Liver (tissue), 9 donors: ENCODE data around the gene MUC6. TPM values are rescaled to one million over a fixed set of nuclear protein-coding genes. Genes with fewer than 3 reads are reported as not detected.

Experiments
- DNase-seq: peaks from one replicate; pipeline ENCODE4 v3.0.0-alpha.2; 2017; ENCODE audit warnings: low spot score
- H3K27ac ChIP-seq, 2 donors: one replicate each; pipeline ENCODE4 v1.7.0; 2013; ENCODE audit warnings: inconsistent platforms in 2 of 2, low read length in 2 of 2, control low read depth in 1 of 2, low read depth in 1 of 2, mild to moderate bottlenecking in 1 of 2
- H3K27me3 ChIP-seq, 4 donors: one replicate each; pipeline versions ENCODE4 v1.6.1 to v1.7.0; 2013; ENCODE audit warnings: low read length in 3 of 4, inconsistent platforms in 1 of 4, mild to moderate bottlenecking in 1 of 4, moderate library complexity in 1 of 4; ENCODE audit not compliant: control insufficient read depth in 4 of 4, insufficient read depth in 4 of 4
- H3K36me3 ChIP-seq, 4 donors: one replicate each; pipeline versions ENCODE4 v1.6.1 to v1.7.0; 2013; ENCODE audit warnings: low read length in 3 of 4, mild to moderate bottlenecking in 3 of 4, low read depth in 1 of 4, moderate library complexity in 1 of 4; ENCODE audit not compliant: control insufficient read depth in 4 of 4, insufficient read depth in 3 of 4
- H3K4me1 ChIP-seq, 4 donors: one replicate each; pipeline versions ENCODE4 v1.6.1 to v1.7.0; 2013; ENCODE audit warnings: low read length in 3 of 4, mild to moderate bottlenecking in 3 of 4, moderate library complexity in 1 of 4; ENCODE audit not compliant: control insufficient read depth in 4 of 4, insufficient read depth in 4 of 4
- H3K4me3 ChIP-seq, 3 donors: one replicate each; pipeline versions ENCODE4 v1.6.1 to v1.7.0; 2013; ENCODE audit warnings: low read length in 3 of 3, control low read depth in 1 of 3, low read depth in 1 of 3, mild to moderate bottlenecking in 1 of 3
- H3K9ac ChIP-seq, 2 donors: one replicate each; pipeline ENCODE4 v1.7.0; 2013; ENCODE audit warnings: low read length in 2 of 2, mild to moderate bottlenecking in 2 of 2, moderate library complexity in 2 of 2, control low read depth in 1 of 2, low read depth in 1 of 2
- H3K9me3 ChIP-seq, 4 donors: one replicate each; pipeline versions ENCODE4 v1.6.1 to v1.7.0; 2013; ENCODE audit warnings: low read length in 3 of 4; ENCODE audit not compliant: control insufficient read depth in 4 of 4
- FOXA1 ChIP-seq: IDR thresholded peaks from 2 replicates; pipeline ENCODE4 v1.6.1; 2016; ENCODE audit warnings: antibody characterized with exemption
- FOXA2 ChIP-seq: IDR thresholded peaks from 2 replicates; pipeline ENCODE4 v1.6.1; 2016; ENCODE audit warnings: antibody characterized with exemption
- GABPA ChIP-seq, 2 donors: IDR thresholded peaks in 1 of 2; conservative IDR thresholded peaks in 1 of 2; 2 replicates each; pipeline ENCODE4 v1.6.1; 2016; ENCODE audit warnings: antibody characterized with exemption in 2 of 2, mild to moderate bottlenecking in 1 of 2, moderate library complexity in 1 of 2
- HNF4G ChIP-seq: IDR thresholded peaks from 2 replicates; pipeline ENCODE4 v1.6.1; 2016; ENCODE audit warnings: antibody characterized with exemption
- JUND ChIP-seq, 2 donors: IDR thresholded peaks; 2 replicates each; pipeline ENCODE4 v1.6.1; 2016; ENCODE audit warnings: antibody characterized with exemption in 2 of 2
- RAD21 ChIP-seq, 2 donors: IDR thresholded peaks; 2 replicates each; pipeline ENCODE4 v1.6.1; 2016; ENCODE audit warnings: antibody characterized with exemption in 2 of 2, mild to moderate bottlenecking in 2 of 2
- REST ChIP-seq: IDR thresholded peaks from 2 replicates; pipeline ENCODE4 v1.6.1; 2016; ENCODE audit warnings: antibody characterized with exemption, mild to moderate bottlenecking
- RXRA ChIP-seq, 2 donors: IDR thresholded peaks; 2 replicates each; pipeline ENCODE4 v1.6.1; 2017 to 2018; ENCODE audit warnings: antibody characterized with exemption in 2 of 2, mild to moderate bottlenecking in 1 of 2
- TAF1 ChIP-seq: conservative IDR thresholded peaks from 2 replicates; pipeline ENCODE4 v1.6.1; 2016; ENCODE audit warnings: antibody characterized with exemption, mild to moderate bottlenecking
- YY1 ChIP-seq: IDR thresholded peaks from 2 replicates; pipeline ENCODE4 v1.6.1; 2016; ENCODE audit warnings: antibody characterized with exemption, mild to moderate bottlenecking
- WGBS: extraction: QIAGEN DNeasy Blood & Tissue Kit; methylation state at CpG from one replicate; pipeline ENCODE4 v1.1.7; 2013; 5-methylcytosine and 5-hydroxymethylcytosine counted together
- polyA plus RNA-seq, 2 donors: library from polyadenylated mRNA; stranded (reverse) in 1 of 2; unstranded in 1 of 2; fragments of 200-250 nt in 1 of 2; fragments of >200 nt in 1 of 2; fragmentation: Nextera tagmentation in 1 of 2; extraction: Ambion mirVana in 1 of 2; gene quantifications; one replicate each; pipeline versions ENCODE4 v1.2.1 to v1.2.3, GENCODE V29; 2013 to 2015
- total RNA-seq, 2 donors: library from RNA; depleted of rRNA; stranded (reverse); fragments of >200 nt; gene quantifications; one replicate each; pipeline ENCODE4 v1.2.3, GENCODE V29; 2014
- TF ChIP-seq, protein P1 (sequence below): fragments of 150-350 bp; IDR thresholded peaks from 2 replicates; pipeline ENCODE4 v1.5.1; 2017; ENCODE audit warnings: improper control_type of control experiment, low read depth, low read length; ENCODE audit not compliant: missing input control
- TF ChIP-seq, protein P2 (sequence below): IDR thresholded peaks from 2 replicates; pipeline ENCODE4 v1.6.1; 2016; ENCODE audit warnings: antibody characterized with exemption
- donor health status: healthy.
- donor health status: healthy.
- donor health status: healthy.
- donor health status: healthy.
- donor health status: healthy.

The MUC6 gene, protein sequence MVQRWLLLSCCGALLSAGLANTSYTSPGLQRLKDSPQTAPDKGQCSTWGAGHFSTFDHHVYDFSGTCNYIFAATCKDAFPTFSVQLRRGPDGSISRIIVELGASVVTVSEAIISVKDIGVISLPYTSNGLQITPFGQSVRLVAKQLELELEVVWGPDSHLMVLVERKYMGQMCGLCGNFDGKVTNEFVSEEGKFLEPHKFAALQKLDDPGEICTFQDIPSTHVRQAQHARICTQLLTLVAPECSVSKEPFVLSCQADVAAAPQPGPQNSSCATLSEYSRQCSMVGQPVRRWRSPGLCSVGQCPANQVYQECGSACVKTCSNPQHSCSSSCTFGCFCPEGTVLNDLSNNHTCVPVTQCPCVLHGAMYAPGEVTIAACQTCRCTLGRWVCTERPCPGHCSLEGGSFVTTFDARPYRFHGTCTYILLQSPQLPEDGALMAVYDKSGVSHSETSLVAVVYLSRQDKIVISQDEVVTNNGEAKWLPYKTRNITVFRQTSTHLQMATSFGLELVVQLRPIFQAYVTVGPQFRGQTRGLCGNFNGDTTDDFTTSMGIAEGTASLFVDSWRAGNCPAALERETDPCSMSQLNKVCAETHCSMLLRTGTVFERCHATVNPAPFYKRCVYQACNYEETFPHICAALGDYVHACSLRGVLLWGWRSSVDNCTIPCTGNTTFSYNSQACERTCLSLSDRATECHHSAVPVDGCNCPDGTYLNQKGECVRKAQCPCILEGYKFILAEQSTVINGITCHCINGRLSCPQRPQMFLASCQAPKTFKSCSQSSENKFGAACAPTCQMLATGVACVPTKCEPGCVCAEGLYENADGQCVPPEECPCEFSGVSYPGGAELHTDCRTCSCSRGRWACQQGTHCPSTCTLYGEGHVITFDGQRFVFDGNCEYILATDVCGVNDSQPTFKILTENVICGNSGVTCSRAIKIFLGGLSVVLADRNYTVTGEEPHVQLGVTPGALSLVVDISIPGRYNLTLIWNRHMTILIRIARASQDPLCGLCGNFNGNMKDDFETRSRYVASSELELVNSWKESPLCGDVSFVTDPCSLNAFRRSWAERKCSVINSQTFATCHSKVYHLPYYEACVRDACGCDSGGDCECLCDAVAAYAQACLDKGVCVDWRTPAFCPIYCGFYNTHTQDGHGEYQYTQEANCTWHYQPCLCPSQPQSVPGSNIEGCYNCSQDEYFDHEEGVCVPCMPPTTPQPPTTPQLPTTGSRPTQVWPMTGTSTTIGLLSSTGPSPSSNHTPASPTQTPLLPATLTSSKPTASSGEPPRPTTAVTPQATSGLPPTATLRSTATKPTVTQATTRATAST (N-terminal part only)
- total RNA-seq (under 1 TPM; 0.05 to 0.25 TPM), polyA plus RNA-seq (under 1 TPM; 0.12 to 0.54 TPM)

GRCh38 chr11:1036303-1036923 is at the start of gene MUC6:
MUC6 (minus strand) TSS chr11:1036718; CDS start chr11:1036655, 63 bp downstream.
- Histone ChIP-seq H3K9me3 (no peaks in the 10 kb centered on the region), H3K4me3 (no peak within 1 kb of the TSS), H3K4me1 (no peaks in the 10 kb centered on the region), H3K27ac (no peak within 1 kb of the TSS), H3K27me3 (no peaks in the 10 kb centered on the region), H3K9ac (no peak within 1 kb of the TSS), H3K36me3 (no peaks in the 10 kb centered on the region)
- no peak for DNase-seq
- TF ChIP-seq, protein P1, sequence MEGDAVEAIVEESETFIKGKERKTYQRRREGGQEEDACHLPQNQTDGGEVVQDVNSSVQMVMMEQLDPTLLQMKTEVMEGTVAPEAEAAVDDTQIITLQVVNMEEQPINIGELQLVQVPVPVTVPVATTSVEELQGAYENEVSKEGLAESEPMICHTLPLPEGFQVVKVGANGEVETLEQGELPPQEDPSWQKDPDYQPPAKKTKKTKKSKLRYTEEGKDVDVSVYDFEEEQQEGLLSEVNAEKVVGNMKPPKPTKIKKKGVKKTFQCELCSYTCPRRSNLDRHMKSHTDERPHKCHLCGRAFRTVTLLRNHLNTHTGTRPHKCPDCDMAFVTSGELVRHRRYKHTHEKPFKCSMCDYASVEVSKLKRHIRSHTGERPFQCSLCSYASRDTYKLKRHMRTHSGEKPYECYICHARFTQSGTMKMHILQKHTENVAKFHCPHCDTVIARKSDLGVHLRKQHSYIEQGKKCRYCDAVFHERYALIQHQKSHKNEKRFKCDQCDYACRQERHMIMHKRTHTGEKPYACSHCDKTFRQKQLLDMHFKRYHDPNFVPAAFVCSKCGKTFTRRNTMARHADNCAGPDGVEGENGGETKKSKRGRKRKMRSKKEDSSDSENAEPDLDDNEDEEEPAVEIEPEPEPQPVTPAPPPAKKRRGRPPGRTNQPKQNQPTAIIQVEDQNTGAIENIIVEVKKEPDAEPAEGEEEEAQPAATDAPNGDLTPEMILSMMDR = no peak
- TF ChIP-seq, protein P2, sequence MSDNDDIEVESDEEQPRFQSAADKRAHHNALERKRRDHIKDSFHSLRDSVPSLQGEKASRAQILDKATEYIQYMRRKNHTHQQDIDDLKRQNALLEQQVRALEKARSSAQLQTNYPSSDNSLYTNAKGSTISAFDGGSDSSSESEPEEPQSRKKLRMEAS = no peak
- TF ChIP-seq REST = no peak
- no peak for TF ChIP-seq RXRA (IDR thresholded peaks at IDR 0.05)
- TF ChIP-seq RAD21 (IDR thresholded peaks at IDR 0.05) = no peak
- TF ChIP-seq FOXA1 = no peak
- 59% methylated on average over 42 of the region's 42 CpGs for WGBS

DNA sequence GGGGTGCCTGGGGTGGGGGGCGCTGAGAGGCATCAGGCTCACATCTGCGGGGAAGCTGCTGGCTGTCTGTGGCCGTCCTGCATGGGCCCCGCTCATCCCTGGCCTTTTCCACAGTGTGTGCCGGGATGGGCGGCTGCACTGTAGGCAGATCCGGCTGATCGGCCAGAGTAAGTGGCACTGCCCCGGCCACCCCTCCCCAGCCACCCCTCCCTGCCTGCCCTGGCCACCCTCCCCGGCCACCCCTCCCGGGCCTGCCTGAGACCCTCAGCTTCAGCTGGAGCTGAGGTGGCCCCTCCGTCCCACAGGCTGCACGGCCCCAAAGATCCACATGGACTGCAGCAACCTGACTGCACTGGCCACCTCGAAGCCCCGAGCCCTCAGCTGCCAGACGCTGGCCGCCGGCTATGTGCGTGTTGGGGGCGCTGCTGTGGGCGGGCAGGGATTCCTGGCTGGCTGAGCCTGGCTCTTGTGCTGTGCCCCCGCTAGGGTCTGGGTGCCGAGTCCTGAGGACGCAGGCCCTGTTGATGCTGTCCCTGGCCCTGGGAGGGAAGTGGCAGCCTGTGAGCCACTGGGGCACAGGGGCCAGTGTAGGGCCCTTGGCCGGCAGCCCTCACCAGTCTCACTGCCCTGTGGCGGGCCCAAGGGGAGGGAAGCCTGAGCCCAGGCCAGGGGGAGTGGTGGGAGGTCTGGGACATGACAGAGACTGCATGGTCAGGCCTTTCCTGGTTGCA is 49.1 kb upstream of the MUC6 start:
- H3K4me3 ChIP-seq = no peak overlapping the region
- H3K36me3 ChIP-seq = no peaks in the 10 kb centered on the region
- DNase-seq = no peak
- H3K27ac ChIP-seq = no peak overlapping the region
- no peaks in the 10 kb centered on the region for H3K27me3 ChIP-seq
- 85% methylated on average over 26 of the region's 26 CpGs for WGBS
- no peaks in the 10 kb centered on the region for H3K4me1 ChIP-seq
- no peak overlapping the region for H3K9ac ChIP-seq
- no peaks in the 10 kb centered on the region for H3K9me3 ChIP-seq
- TF ChIP-seq RAD21 (IDR thresholded peaks at IDR 0.05) (no peak), REST (no peak), HNF4G (no peak), GABPA (IDR thresholded peaks at IDR 0.05 in 1 of 2, conservative IDR thresholded peaks at IDR 0.05 in 1 of 2) (no peak), FOXA2 (no peak), RXRA (IDR thresholded peaks at IDR 0.05) (no peak), JUND (IDR thresholded peaks at IDR 0.05) (no peak), YY1 (no peak), TAF1 (no peak), FOXA1 (no peak)
- TF ChIP-seq, protein P1 = no peak
